GM13976 (cell line): ENCODE data around the gene NABP2.
A peak's percentile ranks its signal among the peaks of the same experiment; 100 is the strongest.

Experiments used
- DNase-seq: peaks from one replicate; pipeline ENCODE4 v3.0.0; 2012; ENCODE audit warnings: low spot score
- in situ Hi-C: fragments of 300-500 bp; cut with MboI; formaldehyde crosslinking; loops from one replicate; pipeline ENCODE4 v1.12.0; 2022; ENCODE audit warnings: low sequenced_read_pairs, mixed read lengths, inconsistent platforms; ENCODE audit not compliant: unreplicated experiment
- TF ChIP-seq, protein P1 (sequence below): IDR thresholded peaks from 2 replicates; pipeline ENCODE4 v1.5.1; 2012; ENCODE audit warnings: borderline replicate concordance, mild to moderate bottlenecking; ENCODE audit not compliant: insufficient read depth; ENCODE audit errors: extremely low read depth, missing control alignments, control extremely low read depth

Gene NABP2

DNA sequence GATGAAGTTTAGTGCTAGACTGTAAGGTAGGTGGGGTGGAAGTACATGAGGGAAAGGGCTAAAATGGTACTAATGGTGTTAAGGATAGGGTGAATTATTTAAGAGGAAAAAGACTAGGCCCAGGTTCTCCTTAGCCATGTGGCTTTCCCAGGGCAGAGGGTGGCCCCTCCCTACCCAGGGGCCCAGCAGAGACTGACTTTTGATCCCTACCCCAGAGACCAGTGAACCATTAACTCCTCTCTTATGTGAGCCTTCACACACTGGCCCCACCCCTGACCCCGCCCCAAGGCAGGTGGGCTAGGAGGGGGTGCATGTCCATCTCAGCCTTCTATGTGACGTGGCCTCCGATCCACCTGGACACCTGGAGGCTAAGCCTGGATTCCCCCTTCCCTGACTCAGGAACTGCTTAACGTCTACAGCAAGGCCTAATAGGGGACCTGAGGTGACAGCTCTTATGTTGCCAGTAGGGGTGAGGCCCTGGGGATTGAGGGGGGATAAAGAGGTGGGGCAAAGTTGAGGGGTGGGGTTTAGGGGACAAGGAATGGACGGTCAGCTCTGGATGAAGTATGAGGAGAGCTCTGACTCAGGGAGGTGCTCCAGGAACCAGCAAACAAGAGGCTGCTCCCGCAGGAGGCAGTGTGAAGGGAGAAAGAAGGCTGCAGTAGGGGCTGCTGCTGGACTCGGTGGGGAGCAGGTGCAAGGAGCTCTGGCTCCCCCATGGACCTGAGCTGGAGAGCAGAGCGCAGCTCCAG is 6.5 kb downstream of the NABP2 start:
- DNase-seq: peak; percentile 34
- in situ Hi-C loops: no loop called here
- TF ChIP-seq, protein P1, sequence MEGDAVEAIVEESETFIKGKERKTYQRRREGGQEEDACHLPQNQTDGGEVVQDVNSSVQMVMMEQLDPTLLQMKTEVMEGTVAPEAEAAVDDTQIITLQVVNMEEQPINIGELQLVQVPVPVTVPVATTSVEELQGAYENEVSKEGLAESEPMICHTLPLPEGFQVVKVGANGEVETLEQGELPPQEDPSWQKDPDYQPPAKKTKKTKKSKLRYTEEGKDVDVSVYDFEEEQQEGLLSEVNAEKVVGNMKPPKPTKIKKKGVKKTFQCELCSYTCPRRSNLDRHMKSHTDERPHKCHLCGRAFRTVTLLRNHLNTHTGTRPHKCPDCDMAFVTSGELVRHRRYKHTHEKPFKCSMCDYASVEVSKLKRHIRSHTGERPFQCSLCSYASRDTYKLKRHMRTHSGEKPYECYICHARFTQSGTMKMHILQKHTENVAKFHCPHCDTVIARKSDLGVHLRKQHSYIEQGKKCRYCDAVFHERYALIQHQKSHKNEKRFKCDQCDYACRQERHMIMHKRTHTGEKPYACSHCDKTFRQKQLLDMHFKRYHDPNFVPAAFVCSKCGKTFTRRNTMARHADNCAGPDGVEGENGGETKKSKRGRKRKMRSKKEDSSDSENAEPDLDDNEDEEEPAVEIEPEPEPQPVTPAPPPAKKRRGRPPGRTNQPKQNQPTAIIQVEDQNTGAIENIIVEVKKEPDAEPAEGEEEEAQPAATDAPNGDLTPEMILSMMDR: no peak

DNA sequence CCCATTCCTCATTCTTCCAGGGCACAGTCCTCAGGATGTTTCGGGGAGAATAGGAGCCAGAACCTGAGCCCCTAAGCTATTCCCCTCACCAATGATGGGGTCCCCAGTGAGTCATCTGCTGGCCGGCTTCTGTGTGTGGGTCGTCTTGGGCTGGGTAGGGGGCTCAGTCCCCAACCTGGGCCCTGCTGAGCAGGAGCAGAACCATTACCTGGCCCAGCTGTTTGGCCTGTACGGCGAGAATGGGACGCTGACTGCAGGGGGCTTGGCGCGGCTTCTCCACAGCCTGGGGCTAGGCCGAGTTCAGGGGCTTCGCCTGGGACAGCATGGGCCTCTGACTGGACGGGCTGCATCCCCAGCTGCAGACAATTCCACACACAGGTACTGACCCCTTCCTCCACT is 7.0 kb downstream of the NABP2 start:
- TF ChIP-seq, protein P1: no peak
- in situ Hi-C loops: no loop called here

DNA sequence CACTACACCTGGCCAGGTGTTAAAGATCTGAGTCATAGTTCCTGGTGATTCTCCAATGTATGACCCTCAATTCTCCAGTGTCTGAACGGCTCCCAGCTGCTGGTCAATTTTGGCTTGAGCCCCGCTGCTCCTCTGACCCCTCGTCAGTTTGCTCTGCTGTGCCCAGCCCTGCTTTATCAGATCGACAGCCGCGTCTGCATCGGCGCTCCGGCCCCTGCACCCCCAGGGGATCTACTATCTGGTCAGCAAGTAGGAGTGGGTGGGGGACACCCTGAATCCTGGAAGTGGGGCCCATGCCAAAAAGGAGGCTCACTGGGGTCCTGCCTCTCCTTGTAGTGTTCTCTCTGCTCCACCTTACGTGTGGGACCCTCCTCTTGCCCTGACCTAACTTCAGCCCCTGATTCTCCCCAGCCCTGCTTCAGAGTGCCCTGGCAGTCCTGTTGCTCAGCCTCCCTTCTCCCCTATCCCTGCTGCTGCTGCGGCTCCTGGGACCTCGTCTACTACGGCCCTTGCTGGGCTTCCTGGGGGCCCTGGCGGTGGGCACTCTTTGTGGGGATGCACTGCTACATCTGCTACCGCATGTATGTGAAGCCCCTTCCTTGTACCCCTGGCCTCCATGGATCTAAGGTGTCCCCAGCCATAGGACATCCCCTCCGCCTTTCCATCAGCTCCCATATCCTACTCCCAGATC is 10.7 kb downstream of the NABP2 start:
- TF ChIP-seq, protein P1: no peak
- in situ Hi-C loops: no loop called here
- DNase-seq: no peak

More for the DNA sequence above, 7.0 kb downstream of the NABP2 start:
- DNase-seq: no peak

DNA sequence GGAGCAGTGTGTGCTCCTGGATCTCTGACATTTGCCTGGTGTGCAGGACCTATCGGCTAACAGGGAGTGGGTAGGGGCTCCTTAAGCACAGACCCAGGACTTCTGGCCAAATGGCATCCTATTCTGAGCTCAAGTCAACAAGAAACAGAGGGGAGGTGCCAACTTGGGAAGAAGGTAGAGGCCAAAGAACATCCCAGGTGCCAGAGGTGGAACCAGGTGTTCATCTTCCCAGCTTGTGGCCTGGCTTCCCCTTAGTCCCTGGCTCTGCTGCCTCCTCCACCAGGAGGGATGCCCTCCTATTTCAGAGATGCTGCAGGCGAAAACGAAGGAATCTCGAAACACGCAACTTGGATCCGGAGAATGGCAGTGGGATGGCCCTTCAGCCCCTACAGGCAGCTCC is 11.9 kb downstream of the NABP2 start:
- TF ChIP-seq, protein P1: no peak
- no peak for DNase-seq
- in situ Hi-C loops: no loop called here

DNA sequence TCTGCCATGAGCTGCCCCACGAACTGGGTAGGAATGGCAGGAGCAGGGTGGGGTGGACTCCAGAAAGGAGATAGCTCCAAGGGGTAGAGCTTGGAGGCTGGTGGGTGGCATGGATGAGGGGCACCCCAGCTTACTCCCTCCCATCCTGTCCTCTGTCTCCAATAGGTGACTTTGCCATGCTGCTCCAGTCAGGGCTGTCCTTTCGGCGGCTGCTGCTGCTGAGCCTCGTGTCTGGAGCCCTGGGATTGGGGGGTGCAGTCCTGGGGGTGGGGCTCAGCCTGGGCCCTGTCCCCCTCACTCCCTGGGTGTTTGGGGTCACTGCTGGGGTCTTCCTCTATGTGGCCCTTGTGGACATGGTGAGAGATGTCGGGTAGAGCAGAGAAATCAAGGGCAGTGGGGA is 12.8 kb downstream of the NABP2 start:
- DNase-seq: no peak
- in situ Hi-C loops: no loop called here
- TF ChIP-seq, protein P1: no peak

DNA sequence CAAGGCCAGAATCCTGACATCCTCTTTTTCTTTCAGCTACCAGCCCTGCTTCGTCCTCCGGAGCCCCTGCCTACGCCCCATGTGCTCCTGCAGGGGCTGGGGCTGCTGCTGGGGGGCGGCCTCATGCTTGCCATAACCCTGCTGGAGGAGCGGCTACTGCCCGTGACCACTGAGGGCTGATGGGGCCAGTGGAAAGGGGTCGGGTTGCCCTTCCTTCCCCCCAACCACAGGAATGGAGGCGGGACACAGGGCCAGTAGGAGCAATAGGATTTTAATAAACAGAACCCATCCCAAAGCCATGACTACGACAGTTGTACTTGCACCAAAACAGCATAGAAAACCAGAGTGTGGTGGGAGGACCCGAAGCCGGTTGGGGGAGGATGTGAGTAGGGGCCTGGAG is 13.4 kb downstream of the NABP2 start:
- TF ChIP-seq, protein P1: no peak
- in situ Hi-C loops: no loop called here
- DNase-seq: no peak
